Memory B cell (primary cell): Measurements from ENCODE around the gene ACACA.

Experiments
- ATAC-seq: fragments of 150-1000 bp; cut with Tn5 transposase; 2 replicates; pipeline ENCODE4 v1.10.0; 2021; ENCODE audit warnings: low read depth, mild to moderate bottlenecking, moderate library complexity
- DNase-seq, 2 donors: peaks; one replicate each; pipeline ENCODE4 v3.0.0; 2022; ENCODE audit warnings: low spot score in 2 of 2
- H3K27ac Mint-ChIP-seq: one replicate; pipeline ENCODE4 v1.8.0; 2022; ENCODE audit warnings: mild to moderate bottlenecking, moderate library complexity, mixed read lengths
- H3K27me3 Mint-ChIP-seq: one replicate; pipeline ENCODE4 v1.8.0; 2022; ENCODE audit warnings: mixed read lengths
- H3K36me3 Mint-ChIP-seq: one replicate; pipeline ENCODE4 v1.8.0; 2022; ENCODE audit warnings: mild to moderate bottlenecking, mixed read lengths
- H3K4me1 Mint-ChIP-seq: one replicate; pipeline ENCODE4 v1.8.0; 2022; ENCODE audit warnings: mixed read lengths
- H3K4me3 Mint-ChIP-seq: one replicate; pipeline ENCODE4 v1.8.0; 2022; ENCODE audit warnings: mild to moderate bottlenecking, moderate library complexity, mixed read lengths
- H3K9me3 Mint-ChIP-seq: one replicate; pipeline ENCODE4 v1.8.0; 2022; ENCODE audit warnings: mixed read lengths

Gene ACACA

GRCh38 chr17:37052450-37052849 lies 354.2 kb downstream of the ACACA start:
- Mint-ChIP-seq H3K27me3 (no peaks in the 10 kb centered on the region), H3K27ac (no peak overlapping the region)

GRCh38 chr17:37051833-37052232 lies 354.8 kb downstream of the ACACA start:
- no peak for DNase-seq
- Mint-ChIP-seq H3K4me3 (no peak overlapping the region), H3K4me1 (peaks cover 7% of the 10 kb centered on the region), H3K9me3 (no peaks in the 10 kb centered on the region), H3K36me3 (peaks cover 25% of the 10 kb centered on the region), H3K27ac (no peak overlapping the region), H3K27me3 (no peaks in the 10 kb centered on the region)
- ATAC-seq: no peak

More at GRCh38 chr17:37052450-37052849, 354.2 kb downstream of the ACACA start:
- Mint-ChIP-seq H3K36me3 (peaks cover 27% of the 10 kb centered on the region), H3K4me3 (no peak overlapping the region), H3K9me3 (no peaks in the 10 kb centered on the region), H3K4me1 (peaks cover 6% of the 10 kb centered on the region)
- DNase-seq (no peak), ATAC-seq (no peak)

GRCh38 chr17:37051381-37051780 lies 355.3 kb downstream of the ACACA start:
- H3K4me1 Mint-ChIP-seq: peaks cover 7% of the 10 kb centered on the region
- H3K36me3 Mint-ChIP-seq: peaks cover 21% of the 10 kb centered on the region
- no peaks in the 10 kb centered on the region for H3K9me3 Mint-ChIP-seq
- no peak overlapping the region for H3K27ac Mint-ChIP-seq
- ATAC-seq (no peak), DNase-seq (no peak)
- H3K27me3 Mint-ChIP-seq: no peaks in the 10 kb centered on the region
- no peak overlapping the region for H3K4me3 Mint-ChIP-seq

- no peak overlapping the region for H3K27ac Mint-ChIP-seq
- H3K4me1 Mint-ChIP-seq: peaks cover 7% of the 10 kb centered on the region
- DNase-seq (no peak), ATAC-seq (no peak)
- no peaks in the 10 kb centered on the region for H3K27me3 Mint-ChIP-seq
- H3K36me3 Mint-ChIP-seq: peaks cover 19% of the 10 kb centered on the region
- no peaks in the 10 kb centered on the region for H3K9me3 Mint-ChIP-seq
- H3K4me3 Mint-ChIP-seq: no peak overlapping the region
Observed at GRCh38 chr17:37050920-37051319, 355.7 kb downstream of the ACACA start.

DNA sequence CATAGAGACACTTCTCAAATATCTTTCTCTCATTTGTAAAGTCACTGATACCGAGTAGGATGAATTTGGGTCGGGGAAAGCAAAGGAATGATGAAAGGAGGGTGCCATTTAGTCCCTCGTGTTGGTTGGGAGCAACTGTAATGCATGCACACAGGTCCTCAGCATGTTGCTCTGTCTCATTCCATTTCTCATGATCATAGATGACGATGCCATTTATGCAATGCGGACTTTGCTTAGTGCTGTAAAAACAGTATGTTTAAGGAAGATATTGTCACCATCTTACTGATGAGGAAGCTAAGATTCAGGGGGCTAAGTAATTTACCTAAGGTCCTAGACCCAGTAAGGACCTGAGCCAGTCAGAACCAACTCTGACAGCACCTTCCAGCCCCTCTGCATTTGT lies 357.8 kb downstream of the ACACA start:
- Mint-ChIP-seq H3K9me3 (no peaks in the 10 kb centered on the region), H3K4me1 (peaks cover 16% of the 10 kb centered on the region), H3K27me3 (no peaks in the 10 kb centered on the region), H3K36me3 (peaks cover 13% of the 10 kb centered on the region), H3K4me3 (no peak overlapping the region), H3K27ac (no peak overlapping the region)
- DNase-seq (no peak), ATAC-seq (no peak)

DNA sequence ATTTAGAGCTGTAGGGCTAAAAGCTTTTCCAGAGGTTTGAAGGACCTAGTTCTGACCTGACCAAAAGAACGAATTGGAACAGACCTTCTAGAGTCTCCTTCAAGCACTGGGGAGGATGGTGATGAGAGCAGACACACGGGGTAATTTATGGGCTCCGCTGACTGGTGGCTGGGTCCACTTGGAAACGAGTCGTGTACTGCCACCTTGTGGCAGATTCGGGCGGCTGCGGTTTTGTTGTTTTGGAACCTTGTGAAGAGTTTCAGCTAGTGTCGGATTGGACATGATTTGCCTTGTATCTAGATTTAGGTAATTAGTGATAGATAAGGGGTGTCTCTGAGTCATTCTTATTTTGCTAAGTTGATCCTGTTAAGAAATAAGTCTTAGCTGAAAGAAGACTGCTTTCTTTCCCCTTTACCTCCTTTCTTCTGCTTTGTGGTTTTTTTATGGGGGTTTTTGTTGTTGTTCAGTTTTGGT lies 359.0 kb downstream of the ACACA start:
- H3K9me3 Mint-ChIP-seq: no peaks in the 10 kb centered on the region
- no peak overlapping the region for H3K4me3 Mint-ChIP-seq
- peaks cover 18% of the 10 kb centered on the region for H3K36me3 Mint-ChIP-seq
- H3K27ac Mint-ChIP-seq: peak overlapping the region; percentile 6
- H3K4me1 Mint-ChIP-seq: peaks cover 20% of the 10 kb centered on the region
- peak; percentile 66 to 69 for DNase-seq
- ATAC-seq: peak; percentile 85
- no peaks in the 10 kb centered on the region for H3K27me3 Mint-ChIP-seq

- Mint-ChIP-seq H3K4me1 (peaks cover 20% of the 10 kb centered on the region), H3K27ac (peak overlapping the region; percentile 77), H3K36me3 (peaks cover 15% of the 10 kb centered on the region), H3K4me3 (no peak overlapping the region), H3K27me3 (no peaks in the 10 kb centered on the region), H3K9me3 (no peaks in the 10 kb centered on the region)
- DNase-seq (no peak), ATAC-seq (peak; percentile 46)
Observed at GRCh38 chr17:37045351-37045922, 361.2 kb downstream of the ACACA start.

DNA sequence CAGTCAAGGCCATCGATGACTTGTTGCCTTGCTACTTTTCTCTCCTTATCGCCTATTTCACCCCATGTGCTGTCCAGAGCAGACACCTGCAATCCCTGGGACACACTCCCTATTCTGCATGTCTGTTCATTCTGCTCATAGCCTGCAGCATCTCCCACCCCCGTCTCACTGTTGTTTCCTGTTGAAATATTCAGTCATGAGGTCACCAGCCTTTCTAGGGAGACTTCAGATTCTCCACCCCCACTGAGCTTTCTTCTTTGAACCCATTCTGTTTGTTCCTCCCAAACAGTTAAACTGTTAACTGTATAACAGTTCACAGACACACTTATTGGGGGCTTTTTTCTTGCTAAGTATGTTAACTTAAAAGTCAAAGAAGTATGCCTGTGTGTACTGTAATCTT lies 363.4 kb downstream of the ACACA start:
- peak overlapping the region; percentile 39 for H3K27ac Mint-ChIP-seq
- no peak for DNase-seq
- peaks cover 12% of the 10 kb centered on the region for H3K36me3 Mint-ChIP-seq
- no peaks in the 10 kb centered on the region for H3K9me3 Mint-ChIP-seq
- ATAC-seq: no peak
- no peak overlapping the region for H3K4me3 Mint-ChIP-seq
- H3K4me1 Mint-ChIP-seq: peaks cover 20% of the 10 kb centered on the region
- no peaks in the 10 kb centered on the region for H3K27me3 Mint-ChIP-seq

DNA sequence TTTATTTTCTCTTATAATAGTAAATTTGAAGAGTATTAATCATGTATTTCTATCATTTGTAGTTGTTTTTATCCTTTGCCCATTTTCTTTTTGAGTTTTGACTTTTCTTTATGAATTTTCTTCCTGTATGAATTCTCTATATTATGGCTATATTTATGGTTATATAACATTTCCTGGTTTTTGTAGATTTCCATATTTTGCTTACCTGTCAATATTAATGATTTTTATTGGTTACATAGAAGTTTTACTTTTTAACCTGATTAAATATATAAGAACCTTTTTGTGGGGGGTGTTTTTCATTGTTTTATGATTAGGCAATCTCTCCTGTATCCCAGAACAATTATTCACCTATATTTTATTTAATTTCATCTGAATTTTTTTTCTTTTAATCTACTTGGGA lies 364.7 kb downstream of the ACACA start:
- H3K36me3 Mint-ChIP-seq: peaks cover 15% of the 10 kb centered on the region
- no peak for DNase-seq

DNA sequence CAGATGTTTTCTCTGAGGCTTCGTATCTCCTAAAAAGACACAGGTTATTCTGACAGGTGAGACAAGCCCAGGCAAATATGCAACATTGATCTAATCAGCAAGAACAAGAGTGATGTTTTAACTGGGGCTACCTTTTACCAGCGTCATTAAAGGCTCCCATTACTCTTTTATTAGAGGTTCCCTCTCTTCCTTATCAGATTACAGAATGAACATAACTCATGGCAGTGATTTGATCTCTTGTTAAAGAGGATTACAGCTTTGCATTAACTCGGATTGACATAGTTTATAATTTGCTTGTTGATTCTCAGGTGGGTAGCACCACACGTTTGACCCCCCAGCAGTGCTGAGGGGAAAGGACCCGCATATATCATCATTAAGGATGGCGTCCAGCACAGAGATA lies 367.4 kb downstream of the ACACA start:
- Mint-ChIP-seq H3K4me1 (peaks cover 4% of the 10 kb centered on the region), H3K4me3 (no peak overlapping the region), H3K27me3 (no peaks in the 10 kb centered on the region), H3K9me3 (no peaks in the 10 kb centered on the region), H3K36me3 (peaks cover 17% of the 10 kb centered on the region), H3K27ac (peak overlapping the region; percentile 66)
- DNase-seq (no peak), ATAC-seq (no peak)

More for the DNA sequence above, 364.7 kb downstream of the ACACA start:
- Mint-ChIP-seq H3K27ac (no peak overlapping the region), H3K27me3 (no peaks in the 10 kb centered on the region), H3K4me1 (peaks cover 13% of the 10 kb centered on the region), H3K9me3 (no peaks in the 10 kb centered on the region), H3K4me3 (no peak overlapping the region)
- ATAC-seq: no peak

- H3K36me3 Mint-ChIP-seq: peaks cover 12% of the 10 kb centered on the region
Observed at GRCh38 chr17:37037590-37038155, 369.0 kb downstream of the ACACA start.

More at GRCh38 chr17:37037590-37038155, 369.0 kb downstream of the ACACA start:
- no peak for ATAC-seq
- H3K4me3 Mint-ChIP-seq: no peak overlapping the region
- no peak overlapping the region for H3K27ac Mint-ChIP-seq
- H3K27me3 Mint-ChIP-seq: no peaks in the 10 kb centered on the region
- no peaks in the 10 kb centered on the region for H3K4me1 Mint-ChIP-seq
- no peak for DNase-seq
- no peaks in the 10 kb centered on the region for H3K9me3 Mint-ChIP-seq
